ENCODE measurements around the gene TTPAL.

The TTPAL gene

GRCh38 chr20:44521484-44522481, 46.1 kb downstream of the TTPAL start, which contains the start of gene SERINC3:
TSS of gene SERINC3 (minus strand) at chr20:44522070. CDS start at chr20:44521951, 119 bp downstream.
- DNase-seq (ENCODE audit: low read depth): peak; percentile 98
- no peak for TF ChIP-seq CTCF (conservative IDR thresholded peaks at IDR 0.05; ENCODE audit: low read depth, low read length)
- H3K4me3 ChIP-seq (ENCODE audit: low read depth, low read length): peak within 1 kb of the TSS; percentile 100

- TF ChIP-seq CTCF (conservative IDR thresholded peaks at IDR 0.05; ENCODE audit: low read depth, low read length): no peak
- H3K4me3 ChIP-seq (ENCODE audit: low read depth, low read length): no peak overlapping the region
- no peak for DNase-seq (ENCODE audit: low read depth)
Measured at GRCh38 chr20:44522841-44523240, 47.2 kb downstream of the TTPAL start.

GRCh38 chr20:44523746-44524145, 48.1 kb downstream of the TTPAL start:
- H3K4me3 ChIP-seq (ENCODE audit: low read depth, low read length): no peak overlapping the region
- TF ChIP-seq CTCF (conservative IDR thresholded peaks at IDR 0.05; ENCODE audit: low read depth, low read length): no peak
- no peak for DNase-seq (ENCODE audit: low read depth)

- no peak for TF ChIP-seq CTCF (conservative IDR thresholded peaks at IDR 0.05; ENCODE audit: low read depth, low read length)
- DNase-seq (ENCODE audit: low read depth): peak; percentile 65
- no peak overlapping the region for H3K4me3 ChIP-seq (ENCODE audit: low read depth, low read length)
Measured at GRCh38 chr20:44526129-44526528, 50.5 kb downstream of the TTPAL start.

GRCh38 chr20:44527716-44528199, 52.1 kb downstream of the TTPAL start:
- TF ChIP-seq CTCF (conservative IDR thresholded peaks at IDR 0.05; ENCODE audit: low read depth, low read length): no peak
- no peak overlapping the region for H3K4me3 ChIP-seq (ENCODE audit: low read depth, low read length)
- DNase-seq (ENCODE audit: low read depth): no peak

GRCh38 chr20:44528309-44528708, 52.6 kb downstream of the TTPAL start:
- DNase-seq (ENCODE audit: low read depth): no peak
- TF ChIP-seq CTCF (conservative IDR thresholded peaks at IDR 0.05; ENCODE audit: low read depth, low read length): no peak
- H3K4me3 ChIP-seq (ENCODE audit: low read depth, low read length): no peak overlapping the region

Data from choroid plexus epithelial cell (primary cell).